H1 (cell line): Measurements from ENCODE around the gene TMEM39A. TPM values are rescaled to one million over a fixed set of nuclear protein-coding genes. Genes with fewer than 3 reads are reported as not detected.

Experiments used
- CREB1 ChIP-seq: IDR thresholded peaks from 2 replicates; pipeline ENCODE4 v1.6.1; 2012; ENCODE audit warnings: inconsistent platforms
- GTF2F1 ChIP-seq: IDR thresholded peaks from 2 replicates; pipeline ENCODE4 v1.6.1; 2012; ENCODE audit warnings: low read depth, low read length, improper control_type of control experiment, borderline replicate concordance
- SP2 ChIP-seq: IDR thresholded peaks from 2 replicates; pipeline ENCODE4 v1.6.1; 2012; ENCODE audit warnings: mild to moderate bottlenecking, low read length, inconsistent platforms
- polyA plus RNA-seq, 7 experiments: library from polyadenylated mRNA; depleted of rRNA in 3 of 7; stranded (reverse) in 5 of 7; unstranded in 2 of 7; fragments of >200 nt in 5 of 7; fragments of 200-250 nt in 2 of 7; gene quantifications; 1 replicate in 5 of 7; 2 replicates in 1 of 7; 4 replicates in 1 of 7; pipeline versions ENCODE4 v1.2.1 to v1.2.3, GENCODE V29; 2011 to 2013; ENCODE audit warnings: missing spikeins in 2 of 7, mixed read lengths in 2 of 7
- total RNA-seq: library from RNA; stranded (reverse); fragmentation: NEBNext Ultra II Directional; extraction: Animal tissue kit (Norgen Biotek cat#: 25700); gene quantifications from 2 replicates; pipeline ENCODE4 v1.2.1, GENCODE V29; 2021

TMEM39A gene
- total and polyA plus RNA-seq, 2 of the 8 experiments (the other 6 are each of a cell fraction or from before 2014, with no cell fraction given) = 26.8 to 36.1 TPM

DNA sequence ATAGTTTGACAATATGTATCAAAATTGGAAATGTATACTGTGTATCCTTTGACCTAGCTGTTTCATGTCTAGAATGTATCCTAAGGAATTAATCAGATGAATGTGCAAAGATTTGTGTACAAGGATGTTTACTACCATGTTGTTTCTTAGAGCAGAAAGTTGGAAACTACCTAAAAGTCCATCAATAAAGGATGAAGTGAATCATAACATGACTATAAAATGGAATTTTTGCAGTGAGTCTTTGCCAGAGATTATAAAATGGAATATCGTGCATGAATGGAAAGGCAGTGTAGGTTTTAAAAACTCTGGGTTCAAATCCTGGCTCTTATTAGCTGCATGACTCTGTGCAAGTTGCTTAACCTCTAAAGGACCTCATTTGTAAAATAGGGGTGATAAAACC lies 19.7 kb upstream of the TMEM39A start (continued):
- TF ChIP-seq GTF2F1 (no peak), CREB1 (no peak), SP2 (no peak)
- TF ChIP-seq, all 59 proteins: peak for 0
